NB4 (cell line): ENCODE measurements around the gene SCAF1.

ENCODE experiments used
- DNase-seq: peaks from one replicate; pipeline ENCODE4 v3.0.0; 2010; ENCODE audit warnings: low read depth
- H3K4me3 ChIP-seq: one replicate; pipeline ENCODE4 v1.5.1; 2011; ENCODE audit warnings: mild to moderate bottlenecking, low read depth, low read length, moderate library complexity
- CTCF ChIP-seq: IDR thresholded peaks from one replicate; pipeline ENCODE4 v1.5.1; 2012; ENCODE audit warnings: low read depth, low read length
- MAX ChIP-seq: IDR thresholded peaks from 2 replicates; pipeline ENCODE4 v1.6.1; 2011; ENCODE audit warnings: low read depth, low read length
- MYC ChIP-seq: IDR thresholded peaks from 2 replicates; pipeline ENCODE4 v1.6.1; 2011; ENCODE audit warnings: low read depth, low read length
- POLR2A ChIP-seq: IDR thresholded peaks from 2 replicates; pipeline ENCODE4 v1.6.1; 2011; ENCODE audit warnings: mild to moderate bottlenecking; ENCODE audit not compliant: insufficient read length; ENCODE audit errors: extremely low read depth

Gene SCAF1

GRCh38 chr19:49679771-49680413 is 37.9 kb downstream of the SCAF1 start:
- TF ChIP-seq CTCF (no peak), MAX (no peak), MYC (no peak), POLR2A (no peak)
- H3K4me3 ChIP-seq: no peak overlapping the region
- DNase-seq: no peak

- DNase-seq: peak; percentile 86
- H3K4me3 ChIP-seq: no peak overlapping the region
- peak; percentile 48 for TF ChIP-seq MAX
- peak; percentile 95 for TF ChIP-seq CTCF
- TF ChIP-seq MYC: no peak; the same call in 1 of the 2 replicates
- no peak for TF ChIP-seq POLR2A
Measured at GRCh38 chr19:49680421-49681351, 38.7 kb downstream of the SCAF1 start.

GRCh38 chr19:49681830-49682229 is 39.8 kb downstream of the SCAF1 start:
- TF ChIP-seq MYC: no peak
- TF ChIP-seq MAX: no peak
- no peak for TF ChIP-seq CTCF
- TF ChIP-seq POLR2A: no peak
- no peak overlapping the region for H3K4me3 ChIP-seq
- DNase-seq: no peak

- no peak for DNase-seq
- TF ChIP-seq POLR2A (no peak), MYC (no peak), MAX (no peak), CTCF (no peak)
- H3K4me3 ChIP-seq: no peak overlapping the region
Measured at GRCh38 chr19:49682274-49682673, 40.3 kb downstream of the SCAF1 start.

GRCh38 chr19:49683814-49684250 is 41.8 kb downstream of the SCAF1 start:
- no peak overlapping the region for H3K4me3 ChIP-seq
- TF ChIP-seq MAX: no peak
- no peak for TF ChIP-seq CTCF
- TF ChIP-seq POLR2A: no peak
- no peak for TF ChIP-seq MYC
- DNase-seq: no peak
